HepG2 (cell line): Measurements from ENCODE around the gene LIF. TPM values are rescaled to one million over a fixed set of nuclear protein-coding genes. Genes with fewer than 3 reads are reported as not detected.

Source experiments
- CENPX ChIP-seq: sonication (generic); formaldehyde crosslinking; IDR thresholded peaks from 2 replicates; pipeline ENCODE4 v1.9.0; 2021; ENCODE audit warnings: mild to moderate bottlenecking, missing genetic modification reagents, moderate library complexity
- FIP1L1 ChIP-seq: fragments of 200-400 bp; formaldehyde crosslinking; IDR thresholded peaks from 2 replicates; pipeline ENCODE4 v1.6.1; 2018; ENCODE audit warnings: low read depth, mild to moderate bottlenecking, low read length, moderate library complexity, borderline replicate concordance; ENCODE audit not compliant: insufficient read depth
- JUND ChIP-seq: sonication (generic); formaldehyde crosslinking; IDR thresholded peaks from 2 replicates; pipeline ENCODE4 v1.8.0; 2022; ENCODE audit warnings: mild to moderate bottlenecking, missing genetic modification reagents
- MAFG ChIP-seq: sonication (generic); formaldehyde crosslinking; IDR thresholded peaks from 2 replicates; pipeline ENCODE4 v1.5.1; 2020; ENCODE audit warnings: mild to moderate bottlenecking, missing genetic modification reagents
- RBM22 ChIP-seq: fragments of 200-400 bp; formaldehyde crosslinking; optimal IDR thresholded peaks from 2 replicates; pipeline ENCODE3; 2017; ENCODE audit warnings: mild to moderate bottlenecking, low read length, moderate library complexity
- REPIN1 ChIP-seq: sonication (generic); formaldehyde crosslinking; IDR thresholded peaks from 2 replicates; pipeline ENCODE4 v1.8.0; 2022; ENCODE audit warnings: missing genetic modification reagents, low read depth, mild to moderate bottlenecking, borderline replicate concordance
- TMF1 ChIP-seq: sonication (generic); formaldehyde crosslinking; IDR thresholded peaks from 2 replicates; pipeline ENCODE4 v1.8.1; 2022; ENCODE audit warnings: low read depth, missing genetic modification reagents
- ZFP36L2 ChIP-seq: sonication (generic); formaldehyde crosslinking; IDR thresholded peaks from 2 replicates; pipeline ENCODE4 v1.4.0; 2020; ENCODE audit warnings: missing genetic modification reagents
- ZNF326 ChIP-seq: sonication (generic); formaldehyde crosslinking; IDR thresholded peaks from 2 replicates; pipeline ENCODE4 v1.4.0; 2020; ENCODE audit warnings: missing genetic modification reagents, borderline replicate concordance
- ZNF616 ChIP-seq: sonication (generic); formaldehyde crosslinking; IDR thresholded peaks from 2 replicates; pipeline ENCODE4 v1.5.0; 2020; ENCODE audit warnings: low read depth, mild to moderate bottlenecking, missing genetic modification reagents
- ZNF878 ChIP-seq: sonication (generic); formaldehyde crosslinking; IDR thresholded peaks from 2 replicates; pipeline ENCODE4 v1.8.1; 2023; ENCODE audit warnings: mild to moderate bottlenecking, missing genetic modification reagents, moderate library complexity
- ZSCAN30 ChIP-seq: sonication (generic); formaldehyde crosslinking; IDR thresholded peaks from 2 replicates; pipeline ENCODE4 v1.5.0; 2020; ENCODE audit warnings: mild to moderate bottlenecking, missing genetic modification reagents
- polyA plus RNA-seq, 8 experiments: library from polyadenylated mRNA; depleted of rRNA in 3 of 8; stranded (reverse) in 7 of 8; unstranded in 1 of 8; fragments of >200 nt; fragmentation: Illumina TruSeq in 4 of 8; extraction: Trizol in 4 of 8; gene quantifications; 2 replicates each; pipeline versions ENCODE4 v1.2.1 to v1.2.3, GENCODE V29; 2011 to 2016; ENCODE audit warnings: low read depth in 4 of 8, missing spikeins in 1 of 8, mixed read lengths in 1 of 8; ENCODE audit not compliant: insufficient read depth in 1 of 8
- total RNA-seq, 5 experiments: library from RNA; depleted of rRNA; stranded (reverse); fragments of >200 nt; fragmentation: Illumina TruSeq; extraction: Trizol; gene quantifications; 2 replicates each; pipeline ENCODE4 v1.2.3, GENCODE V29; 2016; ENCODE audit warnings: low read depth in 1 of 5
- TF ChIP-seq, protein P1 (sequence below): sonication (generic); formaldehyde crosslinking; IDR thresholded peaks from 2 replicates; pipeline ENCODE4 v1.8.0; 2022; ENCODE audit warnings: mild to moderate bottlenecking, missing genetic modification reagents, borderline replicate concordance
- TF ChIP-seq, protein P2 (sequence below): sonication (generic); formaldehyde crosslinking; IDR thresholded peaks from 2 replicates; pipeline ENCODE4 v1.4.0; 2020; ENCODE audit warnings: mild to moderate bottlenecking, missing genetic modification reagents, borderline replicate concordance
- TF ChIP-seq, protein P3 (sequence below): sonication (generic); formaldehyde crosslinking; IDR thresholded peaks from 2 replicates; pipeline ENCODE4 v1.5.0; 2020; ENCODE audit warnings: missing genetic modification reagents
- TF ChIP-seq, protein P4 (sequence below): sonication (generic); formaldehyde crosslinking; conservative IDR thresholded peaks from 2 replicates; pipeline ENCODE4 v1.8.0; 2022; ENCODE audit warnings: low read depth, missing genetic modification reagents
- TF ChIP-seq, protein P5 (sequence below): sonication (generic); formaldehyde crosslinking; IDR thresholded peaks from 2 replicates; pipeline ENCODE4 v1.4.0; 2020; ENCODE audit warnings: mild to moderate bottlenecking, missing genetic modification reagents
- TF ChIP-seq, protein P6 (sequence below): sonication (generic); formaldehyde crosslinking; IDR thresholded peaks from 2 replicates; pipeline ENCODE4 v1.4.0; 2020; ENCODE audit warnings: mild to moderate bottlenecking, missing genetic modification reagents
- TF ChIP-seq, protein P7 (sequence below): IDR thresholded peaks from 2 replicates; pipeline ENCODE4 v1.6.1; 2012; ENCODE audit warnings: low read length, improper control_type of control experiment

Gene LIF
- total and polyA plus RNA-seq, 2 of the 13 experiments (the other 11 are each of a cell fraction or from before 2014, with no cell fraction given): 3.6 to 8.5 TPM

DNA sequence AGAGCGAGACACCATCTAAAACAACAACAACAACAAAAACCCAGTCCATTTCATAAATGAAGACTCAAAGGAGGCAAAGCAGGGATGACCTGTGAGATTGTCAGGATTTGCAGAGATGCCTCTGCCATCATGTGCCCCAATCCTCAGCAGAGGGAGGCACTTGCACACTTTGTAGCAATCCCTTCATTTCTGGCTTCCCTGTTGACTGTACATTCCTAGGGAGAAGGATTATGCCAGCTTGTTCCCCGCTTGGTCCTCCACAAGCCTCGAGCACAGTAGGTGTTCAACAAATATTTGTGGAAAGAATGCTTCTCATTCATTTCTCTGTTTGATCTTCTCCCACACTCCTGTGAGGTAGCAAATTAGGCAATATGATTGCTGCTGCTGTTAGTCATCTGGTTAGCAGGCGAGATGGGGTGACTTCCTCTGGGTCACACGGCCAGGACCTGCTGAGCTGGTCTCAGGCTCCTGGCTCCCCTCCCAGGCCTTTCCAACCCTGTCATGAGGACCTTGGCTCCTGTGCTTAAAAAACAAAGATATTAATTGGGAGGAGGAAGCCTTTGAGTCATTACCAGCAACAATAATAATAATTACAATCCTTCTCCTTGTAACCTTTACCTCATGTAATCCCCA, 34.1 kb downstream of the LIF start (continued):
- TF ChIP-seq, protein P1, sequence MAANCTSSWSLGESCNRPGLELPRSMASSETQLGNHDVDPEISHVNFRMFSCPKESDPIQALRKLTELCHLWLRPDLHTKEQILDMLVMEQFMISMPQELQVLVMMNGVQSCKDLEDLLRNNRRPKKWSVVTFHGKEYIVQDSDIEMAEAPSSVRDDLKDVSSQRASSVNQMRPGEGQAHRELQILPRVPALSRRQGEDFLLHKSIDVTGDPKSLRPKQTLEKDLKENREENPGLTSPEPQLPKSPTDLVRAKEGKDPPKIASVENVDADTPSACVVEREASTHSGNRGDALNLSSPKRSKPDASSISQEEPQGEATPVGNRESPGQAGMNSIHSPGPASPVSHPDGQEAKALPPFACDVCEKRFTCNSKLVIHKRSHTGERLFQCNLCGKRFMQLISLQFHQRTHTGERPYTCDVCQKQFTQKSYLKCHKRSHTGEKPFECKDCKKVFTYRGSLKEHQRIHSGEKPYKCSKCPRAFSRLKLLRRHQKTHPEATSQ (CRISPR knock-in tag): no peak
- TF ChIP-seq FIP1L1 (no peak), RBM22 (no peak), MAFG (no peak), ZNF878 (CRISPR knock-in tag) (peak; percentile 44; the same call in 1 of the 2 replicates), JUND (no peak; the same call in 1 of the 2 replicates), ZNF616 (CRISPR knock-in tag) (no peak), ZNF326 (CRISPR knock-in tag) (no peak), TMF1 (CRISPR knock-in tag) (no peak), ZFP36L2 (CRISPR knock-in tag) (no peak), ZSCAN30 (CRISPR knock-in tag) (no peak), REPIN1 (CRISPR knock-in tag) (no peak), CENPX (CRISPR knock-in tag) (no peak)
- TF ChIP-seq, protein P2, sequence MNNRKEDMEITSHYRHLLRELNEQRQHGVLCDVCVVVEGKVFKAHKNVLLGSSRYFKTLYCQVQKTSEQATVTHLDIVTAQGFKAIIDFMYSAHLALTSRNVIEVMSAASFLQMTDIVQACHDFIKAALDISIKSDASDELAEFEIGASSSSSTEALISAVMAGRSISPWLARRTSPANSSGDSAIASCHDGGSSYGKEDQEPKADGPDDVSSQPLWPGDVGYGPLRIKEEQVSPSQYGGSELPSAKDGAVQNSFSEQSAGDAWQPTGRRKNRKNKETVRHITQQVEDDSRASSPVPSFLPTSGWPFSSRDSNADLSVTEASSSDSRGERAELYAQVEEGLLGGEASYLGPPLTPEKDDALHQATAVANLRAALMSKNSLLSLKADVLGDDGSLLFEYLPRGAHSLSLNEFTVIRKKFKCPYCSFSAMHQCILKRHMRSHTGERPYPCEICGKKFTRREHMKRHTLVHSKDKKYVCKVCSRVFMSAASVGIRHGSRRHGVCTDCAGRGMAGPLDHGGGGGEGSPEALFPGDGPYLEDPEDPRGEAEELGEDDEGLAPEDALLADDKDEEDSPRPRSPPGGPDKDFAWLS (CRISPR knock-in tag): no peak
- TF ChIP-seq, protein P3, sequence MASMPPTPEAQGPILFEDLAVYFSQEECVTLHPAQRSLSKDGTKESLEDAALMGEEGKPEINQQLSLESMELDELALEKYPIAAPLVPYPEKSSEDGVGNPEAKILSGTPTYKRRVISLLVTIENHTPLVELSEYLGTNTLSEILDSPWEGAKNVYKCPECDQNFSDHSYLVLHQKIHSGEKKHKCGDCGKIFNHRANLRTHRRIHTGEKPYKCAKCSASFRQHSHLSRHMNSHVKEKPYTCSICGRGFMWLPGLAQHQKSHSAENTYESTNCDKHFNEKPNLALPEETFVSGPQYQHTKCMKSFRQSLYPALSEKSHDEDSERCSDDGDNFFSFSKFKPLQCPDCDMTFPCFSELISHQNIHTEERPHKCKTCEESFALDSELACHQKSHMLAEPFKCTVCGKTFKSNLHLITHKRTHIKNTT (CRISPR knock-in tag): no peak
- TF ChIP-seq, protein P4, sequence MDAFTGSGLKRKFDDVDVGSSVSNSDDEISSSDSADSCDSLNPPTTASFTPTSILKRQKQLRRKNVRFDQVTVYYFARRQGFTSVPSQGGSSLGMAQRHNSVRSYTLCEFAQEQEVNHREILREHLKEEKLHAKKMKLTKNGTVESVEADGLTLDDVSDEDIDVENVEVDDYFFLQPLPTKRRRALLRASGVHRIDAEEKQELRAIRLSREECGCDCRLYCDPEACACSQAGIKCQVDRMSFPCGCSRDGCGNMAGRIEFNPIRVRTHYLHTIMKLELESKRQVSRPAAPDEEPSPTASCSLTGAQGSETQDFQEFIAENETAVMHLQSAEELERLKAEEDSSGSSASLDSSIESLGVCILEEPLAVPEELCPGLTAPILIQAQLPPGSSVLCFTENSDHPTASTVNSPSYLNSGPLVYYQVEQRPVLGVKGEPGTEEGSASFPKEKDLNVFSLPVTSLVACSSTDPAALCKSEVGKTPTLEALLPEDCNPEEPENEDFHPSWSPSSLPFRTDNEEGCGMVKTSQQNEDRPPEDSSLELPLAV: no peak
- TF ChIP-seq, protein P5, sequence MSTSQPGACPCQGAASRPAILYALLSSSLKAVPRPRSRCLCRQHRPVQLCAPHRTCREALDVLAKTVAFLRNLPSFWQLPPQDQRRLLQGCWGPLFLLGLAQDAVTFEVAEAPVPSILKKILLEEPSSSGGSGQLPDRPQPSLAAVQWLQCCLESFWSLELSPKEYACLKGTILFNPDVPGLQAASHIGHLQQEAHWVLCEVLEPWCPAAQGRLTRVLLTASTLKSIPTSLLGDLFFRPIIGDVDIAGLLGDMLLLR (CRISPR knock-in tag): no peak
- TF ChIP-seq, protein P6, sequence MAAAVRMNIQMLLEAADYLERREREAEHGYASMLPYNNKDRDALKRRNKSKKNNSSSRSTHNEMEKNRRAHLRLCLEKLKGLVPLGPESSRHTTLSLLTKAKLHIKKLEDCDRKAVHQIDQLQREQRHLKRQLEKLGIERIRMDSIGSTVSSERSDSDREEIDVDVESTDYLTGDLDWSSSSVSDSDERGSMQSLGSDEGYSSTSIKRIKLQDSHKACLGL: no peak
- TF ChIP-seq, protein P7, sequence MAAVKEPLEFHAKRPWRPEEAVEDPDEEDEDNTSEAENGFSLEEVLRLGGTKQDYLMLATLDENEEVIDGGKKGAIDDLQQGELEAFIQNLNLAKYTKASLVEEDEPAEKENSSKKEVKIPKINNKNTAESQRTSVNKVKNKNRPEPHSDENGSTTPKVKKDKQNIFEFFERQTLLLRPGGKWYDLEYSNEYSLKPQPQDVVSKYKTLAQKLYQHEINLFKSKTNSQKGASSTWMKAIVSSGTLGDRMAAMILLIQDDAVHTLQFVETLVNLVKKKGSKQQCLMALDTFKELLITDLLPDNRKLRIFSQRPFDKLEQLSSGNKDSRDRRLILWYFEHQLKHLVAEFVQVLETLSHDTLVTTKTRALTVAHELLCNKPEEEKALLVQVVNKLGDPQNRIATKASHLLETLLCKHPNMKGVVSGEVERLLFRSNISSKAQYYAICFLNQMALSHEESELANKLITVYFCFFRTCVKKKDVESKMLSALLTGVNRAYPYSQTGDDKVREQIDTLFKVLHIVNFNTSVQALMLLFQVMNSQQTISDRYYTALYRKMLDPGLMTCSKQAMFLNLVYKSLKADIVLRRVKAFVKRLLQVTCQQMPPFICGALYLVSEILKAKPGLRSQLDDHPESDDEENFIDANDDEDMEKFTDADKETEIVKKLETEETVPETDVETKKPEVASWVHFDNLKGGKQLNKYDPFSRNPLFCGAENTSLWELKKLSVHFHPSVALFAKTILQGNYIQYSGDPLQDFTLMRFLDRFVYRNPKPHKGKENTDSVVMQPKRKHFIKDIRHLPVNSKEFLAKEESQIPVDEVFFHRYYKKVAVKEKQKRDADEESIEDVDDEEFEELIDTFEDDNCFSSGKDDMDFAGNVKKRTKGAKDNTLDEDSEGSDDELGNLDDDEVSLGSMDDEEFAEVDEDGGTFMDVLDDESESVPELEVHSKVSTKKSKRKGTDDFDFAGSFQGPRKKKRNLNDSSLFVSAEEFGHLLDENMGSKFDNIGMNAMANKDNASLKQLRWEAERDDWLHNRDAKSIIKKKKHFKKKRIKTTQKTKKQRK: no peak
